GM21515 (cell line): ENCODE data around the gene TXN.
"Not testable (repeated sequence)": the region's sequence is repeated elsewhere in the genome, so short reads cannot be mapped to it uniquely, and the experiment has no call there.

Experiments
- ATAC-seq: cut with Tn5 transposase; IDR thresholded peaks from one replicate; pipeline ENCODE4 v1.9.1; 2021; ENCODE audit not compliant: unreplicated experiment

TXN gene

DNA sequence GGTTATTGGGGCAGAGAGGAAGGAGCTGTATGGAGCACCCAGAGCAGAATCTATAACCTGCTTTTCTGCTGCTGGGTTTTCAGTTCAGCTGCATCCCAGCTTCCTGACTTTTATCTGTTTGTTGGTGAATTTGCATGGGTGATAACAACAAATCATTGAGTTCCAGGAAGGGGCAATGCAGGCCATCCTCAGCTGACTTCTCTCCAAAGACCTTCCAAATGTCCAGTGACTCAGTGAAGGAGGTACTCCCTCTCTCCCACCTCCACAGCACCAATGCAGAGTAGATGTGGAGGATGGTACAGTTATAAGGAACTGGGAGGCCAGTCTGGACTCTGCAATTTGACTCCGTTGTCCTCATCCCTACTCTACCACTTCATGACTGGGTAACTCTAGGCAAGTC, 1.6 kb upstream of the TXN start:
- no peak for ATAC-seq

DNA sequence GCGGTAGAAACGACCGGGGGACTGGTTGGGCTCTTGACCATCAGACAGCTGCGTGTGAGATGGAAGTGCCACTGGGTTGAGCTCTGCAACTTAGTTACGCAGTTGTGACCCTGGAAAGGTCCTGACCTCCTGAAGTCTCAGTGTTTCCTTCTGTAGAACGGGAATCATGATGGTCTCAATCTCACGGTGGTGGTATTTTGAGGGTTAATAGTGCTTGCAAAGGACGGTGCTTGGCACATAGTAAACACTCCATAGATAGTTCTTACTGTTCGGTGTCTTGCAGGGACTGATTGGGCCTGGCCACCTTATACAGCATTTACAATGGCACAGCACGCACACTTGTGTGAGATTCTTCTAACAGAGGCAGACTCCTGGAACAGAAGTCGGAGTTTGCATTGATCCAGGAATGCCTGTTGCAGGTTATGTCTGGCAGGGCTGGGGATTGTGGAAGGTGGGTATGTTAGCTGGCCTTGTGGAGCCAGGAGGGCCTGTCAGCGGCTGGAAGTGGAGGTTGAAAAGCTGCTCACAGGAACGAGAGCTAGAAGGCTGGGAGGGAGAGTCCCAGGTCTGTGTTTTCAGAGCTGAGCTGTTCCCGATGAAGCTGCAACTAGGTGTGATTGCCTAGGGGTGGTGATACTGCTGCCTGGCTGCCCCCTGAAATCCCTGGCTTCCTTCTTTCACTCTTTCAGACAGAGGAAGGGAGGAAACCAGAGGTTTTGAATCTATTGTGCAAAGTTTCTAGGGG, 962 bp upstream of the TXN start:
- peak; percentile 0 for ATAC-seq

DNA sequence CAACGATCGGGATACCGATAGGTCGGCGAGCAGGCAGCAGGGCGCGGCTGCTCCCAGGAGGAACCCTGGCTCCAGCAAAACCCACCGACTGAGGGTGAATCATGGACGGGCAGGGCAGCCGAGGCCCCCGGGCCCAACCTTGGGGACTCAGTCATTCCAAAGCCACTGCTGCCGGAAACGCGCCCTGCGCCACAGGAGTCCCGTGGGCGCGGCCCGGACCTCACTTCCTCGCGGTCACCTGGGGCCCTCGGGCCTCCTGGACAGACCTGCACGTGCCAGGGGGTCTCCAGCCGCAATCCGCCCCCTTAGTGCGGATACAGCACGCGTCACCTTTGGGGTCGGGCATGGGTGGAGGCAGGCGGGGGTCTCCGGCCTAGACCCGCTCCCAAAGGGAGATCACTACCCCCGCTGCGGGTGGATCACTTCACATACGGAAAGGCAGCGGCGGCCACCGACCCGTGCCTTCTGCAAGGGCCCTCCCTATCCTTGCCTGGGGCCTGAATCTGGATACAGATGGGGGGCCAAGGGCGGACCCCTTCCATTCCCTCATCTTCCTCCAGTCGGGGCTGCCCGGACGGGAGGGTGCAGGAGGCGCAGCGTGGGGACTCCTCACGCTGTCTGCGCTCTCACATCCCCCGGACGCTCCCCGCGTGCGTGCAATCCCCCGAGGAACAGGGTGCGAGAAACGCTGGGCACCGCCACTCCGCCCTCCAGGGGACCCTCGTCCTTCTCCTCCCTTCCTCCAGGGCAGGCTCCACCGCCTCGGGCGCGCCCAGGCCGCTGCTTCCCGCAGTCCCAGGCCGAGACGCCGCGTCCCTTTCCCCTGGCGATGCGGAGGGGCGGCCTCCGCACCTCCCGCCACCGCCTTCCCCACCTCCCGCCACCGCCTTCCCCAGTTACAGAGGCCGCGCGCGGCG, 586 bp downstream of the TXN start:
- ATAC-seq: peak; percentile 20

DNA sequence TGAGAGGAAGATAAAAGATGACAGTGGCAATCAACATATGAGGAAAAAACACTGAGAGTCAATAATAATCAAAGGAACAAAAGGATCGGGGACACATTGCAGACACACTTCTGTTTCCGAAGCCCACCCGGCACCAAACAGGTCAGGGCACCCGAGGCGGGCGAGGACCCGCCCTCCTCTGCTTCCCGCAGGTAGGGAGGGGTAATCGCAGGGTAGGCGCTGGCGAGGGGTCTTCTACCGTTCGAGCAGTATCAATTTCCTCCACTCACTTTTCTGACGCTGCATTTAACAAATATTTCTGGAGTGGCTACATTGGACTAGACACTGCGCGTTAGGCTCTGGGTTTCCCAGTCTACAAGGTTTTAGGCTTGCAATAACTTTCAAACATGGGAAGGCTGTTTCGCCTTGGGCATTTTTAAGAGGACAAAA, 1.3 kb downstream of the TXN start:
- ATAC-seq: no peak

DNA sequence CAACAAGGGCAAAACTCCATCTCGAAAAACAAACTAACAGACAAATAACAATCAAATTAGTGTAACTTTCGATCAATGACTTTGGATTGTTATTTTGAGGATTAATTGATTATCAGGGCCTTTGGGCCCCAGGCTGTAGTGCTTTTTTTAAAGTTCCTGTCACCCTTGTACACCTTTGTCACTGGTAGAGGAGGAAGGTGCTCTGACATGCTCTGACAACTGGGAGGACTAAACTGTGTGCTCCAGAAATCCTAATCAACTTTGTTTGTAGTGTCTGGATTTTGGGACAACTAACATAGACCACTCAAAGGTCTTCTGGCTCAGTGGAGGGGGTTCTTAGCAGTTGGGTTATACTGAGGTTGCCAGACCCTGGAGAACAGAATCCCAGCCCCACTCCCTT, 1.8 kb downstream of the TXN start:
- no peak for ATAC-seq

DNA sequence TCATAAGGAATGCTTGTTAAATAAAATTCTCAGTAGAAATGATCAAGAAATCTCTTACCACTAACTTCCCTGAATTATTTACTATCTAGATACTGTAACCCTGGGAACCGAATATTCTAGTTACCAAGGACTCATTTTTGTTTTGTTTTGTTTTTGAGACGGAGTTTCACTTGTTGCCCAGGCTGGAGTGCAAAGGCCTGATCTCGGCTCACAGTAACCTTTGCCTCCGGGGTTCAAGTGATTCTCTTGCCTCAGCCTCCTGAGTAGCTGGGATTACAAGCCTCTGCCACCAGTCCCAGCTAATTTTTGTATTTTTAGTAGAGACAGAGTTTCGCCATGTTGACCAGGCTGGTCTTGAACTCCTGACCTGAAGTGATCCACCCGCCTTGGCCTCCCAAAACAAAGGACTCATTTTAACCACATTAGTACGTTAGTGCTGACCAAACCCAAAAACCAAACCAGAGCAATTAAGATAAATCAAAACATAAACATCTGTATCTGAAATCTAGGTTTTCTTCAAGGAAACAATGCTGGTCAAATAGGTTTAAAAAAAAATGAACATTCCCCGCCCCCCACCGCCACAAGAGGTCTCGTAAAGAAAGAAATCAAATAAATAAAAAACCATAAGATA, 3.7 kb downstream of the TXN start:
- ATAC-seq: no peak

DNA sequence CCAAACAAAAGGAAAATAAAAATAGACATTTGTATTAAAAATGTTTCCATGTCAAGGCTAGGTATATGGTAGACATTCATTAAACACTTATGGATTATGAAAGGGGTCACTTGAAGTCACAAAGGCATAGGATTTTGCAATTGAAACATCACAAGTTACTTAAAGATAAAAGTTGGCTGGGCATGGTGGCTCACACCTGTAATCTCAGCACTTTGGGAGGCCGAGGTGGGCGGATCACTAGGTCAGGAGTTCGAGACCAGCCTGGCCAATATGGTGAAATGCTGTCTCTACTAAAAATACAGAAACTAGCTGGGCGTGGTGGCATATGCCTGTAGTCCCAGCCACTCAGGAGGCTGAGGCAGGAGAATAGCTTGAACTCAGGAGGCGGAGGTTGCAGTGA, 4.5 kb downstream of the TXN start:
- not testable (repeated sequence) for ATAC-seq

DNA sequence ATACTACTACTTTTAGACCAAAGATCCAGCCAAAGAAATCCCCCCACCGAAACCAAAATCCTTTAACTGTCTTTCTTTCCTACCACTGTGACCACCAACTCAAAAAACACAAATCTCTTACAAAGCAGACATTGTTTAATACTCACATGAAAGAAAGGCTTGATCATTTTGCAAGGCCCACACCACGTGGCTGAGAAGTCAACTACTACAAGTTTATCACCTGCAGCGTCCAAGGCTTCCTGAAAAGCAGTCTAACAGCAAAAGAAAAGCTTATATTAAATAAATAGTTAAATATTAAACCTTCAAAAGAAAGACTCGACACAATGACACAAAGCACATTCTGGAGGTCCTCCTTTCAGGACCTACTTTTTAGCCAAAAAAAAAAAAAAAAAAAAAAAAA, 5.1 kb downstream of the TXN start:
- ATAC-seq: no peak

DNA sequence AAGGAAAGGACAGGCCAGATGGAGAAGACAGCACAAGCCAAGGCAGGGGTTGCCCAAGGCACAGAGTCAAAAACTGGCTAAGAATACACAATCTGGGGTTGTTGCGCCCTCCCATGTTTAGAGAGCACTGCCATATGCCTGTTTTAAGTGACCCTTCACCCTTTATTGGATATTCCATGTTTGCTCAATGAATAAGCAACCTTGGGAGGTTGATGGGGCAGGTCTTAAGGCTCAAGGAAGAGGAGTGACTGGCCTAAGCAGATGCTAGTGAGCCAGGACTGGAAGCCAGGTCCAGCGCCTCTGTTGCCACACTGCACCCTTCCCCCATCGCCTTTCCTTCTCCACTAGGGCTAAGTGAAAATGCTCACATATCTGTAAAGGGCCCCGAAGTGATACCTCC, 6.7 kb downstream of the TXN start:
- no peak for ATAC-seq

DNA sequence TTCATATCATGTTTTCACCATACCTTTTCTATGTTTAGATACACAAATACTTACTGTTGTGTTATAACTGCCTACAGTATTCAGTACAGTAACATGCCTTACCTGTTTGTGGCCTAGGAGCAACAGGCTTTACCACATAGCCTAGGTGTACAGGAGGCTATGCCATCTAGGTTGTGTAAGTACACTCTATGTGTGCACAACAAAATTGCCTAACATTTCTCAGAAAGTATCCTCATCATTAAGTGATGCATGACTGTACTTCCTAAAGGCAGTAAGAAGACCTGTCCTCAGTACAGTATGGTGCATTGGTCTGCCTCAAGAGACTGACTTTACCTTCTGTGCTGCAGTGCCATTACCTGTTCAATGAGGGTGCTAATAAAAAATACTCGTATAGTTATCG, 7.9 kb downstream of the TXN start:
- no peak for ATAC-seq

DNA sequence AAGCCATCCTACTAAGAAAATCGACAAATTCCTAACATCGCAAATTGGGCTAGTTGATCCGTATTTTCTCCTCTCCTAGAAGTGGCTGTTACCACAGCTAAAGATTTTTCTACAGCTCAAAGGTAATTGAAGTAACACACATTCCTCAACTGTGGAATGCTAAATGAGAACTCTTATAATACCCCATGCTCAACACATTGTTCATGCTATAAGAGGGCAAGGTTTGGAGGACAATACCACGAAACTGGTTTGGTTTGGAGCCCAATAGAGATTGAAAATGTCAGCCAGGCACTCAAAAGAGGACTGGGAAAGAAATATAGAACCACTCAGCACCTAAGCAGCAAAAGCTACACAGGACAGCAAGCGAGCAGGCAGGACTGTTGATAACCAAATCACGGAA, 10.1 kb downstream of the TXN start:
- no peak for ATAC-seq

DNA sequence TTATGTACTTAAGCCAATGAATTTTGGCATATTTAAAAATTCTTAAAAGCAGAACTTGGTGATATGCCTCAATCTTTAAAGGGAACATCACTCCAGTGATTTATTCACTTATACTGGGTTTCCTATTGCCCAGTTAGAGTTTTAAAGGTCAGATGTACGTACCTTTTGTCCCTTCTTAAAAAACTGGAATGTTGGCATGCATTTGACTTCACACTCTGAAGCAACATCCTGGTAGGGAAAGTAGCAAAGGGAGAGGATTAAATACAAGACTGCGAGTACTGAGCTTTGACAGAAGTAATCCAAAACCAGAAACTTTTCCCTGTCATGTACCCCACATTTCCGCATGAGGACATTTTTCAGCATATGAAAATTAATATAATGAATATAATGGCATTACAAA, 11.7 kb downstream of the TXN start:
- no peak for ATAC-seq

DNA sequence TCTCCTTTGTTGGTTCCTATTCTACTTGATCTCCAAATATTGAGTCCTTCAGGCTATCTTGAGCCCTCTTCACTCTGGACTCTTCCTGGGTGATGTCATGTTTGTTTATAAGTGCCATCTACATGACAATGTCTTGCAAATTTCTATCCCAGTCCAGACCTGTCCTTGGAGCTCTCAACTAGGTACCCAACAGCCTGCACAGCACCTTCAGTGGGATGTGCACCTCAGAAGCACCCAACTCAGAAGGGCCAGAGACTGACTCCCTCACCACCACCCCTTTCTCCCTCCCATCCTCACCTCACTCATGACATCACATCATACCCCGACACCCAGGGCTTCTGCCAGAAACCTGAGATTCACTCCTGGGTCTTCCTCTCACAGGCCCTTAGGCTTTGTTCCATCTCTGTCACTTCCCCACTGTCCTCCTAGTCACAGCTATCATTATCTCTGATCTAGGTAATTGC, 14.4 kb downstream of the TXN start:
- no peak for ATAC-seq

DNA sequence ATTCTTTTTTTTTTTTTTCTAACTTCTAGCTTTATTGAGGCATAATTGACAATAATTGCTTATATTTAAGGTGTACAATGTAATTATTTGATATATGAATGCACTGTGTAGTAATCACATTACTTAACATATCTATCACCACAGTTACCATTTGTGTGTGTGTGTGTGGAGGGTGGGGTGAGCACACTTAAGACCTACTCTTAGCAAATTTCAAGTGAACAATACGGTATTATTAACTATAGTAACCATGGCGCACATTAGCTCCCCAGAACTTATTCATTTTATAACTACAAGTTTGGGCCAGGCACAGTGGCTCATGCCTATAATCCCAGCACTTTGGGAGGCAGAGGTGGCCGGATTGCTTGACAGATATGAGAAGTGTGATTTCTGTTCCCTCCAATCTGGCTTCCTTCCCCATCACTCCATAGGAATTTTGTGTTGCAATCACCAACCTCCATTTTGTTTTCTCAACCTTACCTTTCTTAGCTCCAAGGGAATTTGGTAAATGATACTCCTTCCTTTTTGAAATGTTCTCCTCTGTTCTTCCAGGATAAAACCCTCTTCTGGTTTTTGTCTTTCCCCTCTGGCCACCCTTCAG, 14.9 kb downstream of the TXN start:
- ATAC-seq: no peak

DNA sequence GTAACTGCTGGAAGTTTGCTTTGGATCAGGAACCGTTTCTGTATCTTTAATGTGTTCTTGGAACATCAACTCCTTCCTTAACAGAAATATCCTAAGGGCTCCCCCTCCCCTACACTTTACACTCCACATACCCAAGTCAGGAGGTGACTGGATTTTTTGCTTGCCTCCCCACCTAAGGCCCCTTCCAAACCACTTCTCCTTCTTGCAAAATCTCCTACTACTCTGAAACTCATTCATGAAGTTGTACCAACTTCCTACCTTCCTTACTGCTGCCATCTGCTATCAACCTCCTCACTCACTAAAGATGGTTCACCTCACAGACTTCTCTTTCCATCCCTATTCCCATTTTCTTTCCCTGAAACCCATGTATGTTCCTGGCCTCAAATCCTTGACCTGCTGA, 16.1 kb downstream of the TXN start:
- no peak for ATAC-seq

DNA sequence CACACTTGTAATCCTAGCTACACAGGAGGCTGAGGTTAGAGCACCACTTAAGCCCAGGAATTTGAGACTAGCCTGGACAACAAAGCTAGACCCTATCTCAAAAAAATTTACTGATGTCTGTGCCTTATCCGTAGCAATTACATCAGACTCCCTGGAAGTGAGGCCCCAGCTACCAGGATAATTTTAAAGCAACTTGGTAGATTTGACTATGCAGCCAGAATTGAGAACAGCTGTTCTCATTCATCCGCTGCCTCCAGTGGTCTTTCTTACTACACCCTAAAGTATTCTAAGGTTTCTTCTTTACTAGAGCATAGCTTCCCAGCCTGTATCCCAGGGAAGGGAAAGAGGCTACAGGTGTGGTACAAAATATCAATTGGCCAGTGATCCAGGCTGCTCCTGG, 28.0 kb downstream of the TXN start:
- ATAC-seq: no peak

DNA sequence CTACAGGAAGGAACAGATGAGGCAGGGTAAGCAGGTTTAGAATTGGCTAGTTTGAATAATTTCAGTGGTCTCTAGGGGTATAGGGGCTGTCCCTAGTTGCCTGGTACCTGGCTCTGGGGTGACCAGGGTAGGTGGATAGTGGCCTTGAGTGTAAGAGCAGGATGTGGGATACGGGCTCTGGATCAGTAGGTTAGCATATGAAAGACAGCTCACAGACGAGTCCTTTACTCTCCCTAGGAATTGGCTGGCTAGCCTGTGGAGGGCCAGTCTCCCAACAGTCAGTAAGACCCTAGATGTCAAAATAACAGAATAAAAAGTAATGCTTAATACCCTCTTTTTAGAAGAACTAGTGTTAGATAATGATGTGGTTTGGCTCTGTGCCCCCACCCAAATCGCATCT, 31.7 kb downstream of the TXN start:
- ATAC-seq: no peak

DNA sequence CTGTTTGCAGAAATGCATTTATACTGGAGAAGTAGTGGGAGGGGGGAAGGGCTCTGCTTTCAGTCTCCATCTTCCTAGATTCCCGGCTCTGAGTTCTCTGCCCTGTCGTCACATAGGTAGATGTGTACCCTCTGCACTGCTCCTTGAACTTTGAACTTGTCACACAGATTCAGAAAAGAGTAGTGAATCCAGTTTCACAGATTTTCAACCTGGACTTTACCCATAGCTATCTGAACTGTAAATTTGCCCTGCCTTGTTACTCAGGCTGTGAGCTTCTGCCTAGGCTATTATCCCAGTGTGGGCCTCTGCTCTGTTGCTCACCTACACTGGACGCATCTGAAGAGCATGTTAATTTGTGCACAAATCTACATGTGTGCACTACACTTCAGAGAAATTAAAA, 35.5 kb downstream of the TXN start:
- ATAC-seq: no peak

DNA sequence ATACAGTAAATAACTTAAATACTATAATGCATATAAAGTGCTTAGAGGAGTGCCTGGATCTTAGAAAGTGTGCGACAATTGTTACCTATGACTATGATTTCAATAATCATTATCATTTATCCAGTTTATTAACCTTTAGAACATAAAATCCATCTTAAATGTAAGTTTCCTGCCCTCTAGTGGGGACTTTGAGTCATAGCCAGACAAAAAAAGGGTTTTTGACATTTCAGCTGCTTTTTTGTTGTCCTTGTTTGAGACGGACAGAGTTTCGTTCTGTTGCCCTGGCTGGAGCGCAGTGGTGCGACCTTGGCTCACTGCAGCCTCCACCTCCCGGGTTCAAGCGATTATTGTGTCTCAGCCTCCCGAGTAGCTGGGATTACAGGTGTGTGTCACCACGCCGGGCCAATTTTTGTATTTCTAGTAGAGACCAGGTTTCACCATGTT, 38.6 kb downstream of the TXN start:
- ATAC-seq: no peak

DNA sequence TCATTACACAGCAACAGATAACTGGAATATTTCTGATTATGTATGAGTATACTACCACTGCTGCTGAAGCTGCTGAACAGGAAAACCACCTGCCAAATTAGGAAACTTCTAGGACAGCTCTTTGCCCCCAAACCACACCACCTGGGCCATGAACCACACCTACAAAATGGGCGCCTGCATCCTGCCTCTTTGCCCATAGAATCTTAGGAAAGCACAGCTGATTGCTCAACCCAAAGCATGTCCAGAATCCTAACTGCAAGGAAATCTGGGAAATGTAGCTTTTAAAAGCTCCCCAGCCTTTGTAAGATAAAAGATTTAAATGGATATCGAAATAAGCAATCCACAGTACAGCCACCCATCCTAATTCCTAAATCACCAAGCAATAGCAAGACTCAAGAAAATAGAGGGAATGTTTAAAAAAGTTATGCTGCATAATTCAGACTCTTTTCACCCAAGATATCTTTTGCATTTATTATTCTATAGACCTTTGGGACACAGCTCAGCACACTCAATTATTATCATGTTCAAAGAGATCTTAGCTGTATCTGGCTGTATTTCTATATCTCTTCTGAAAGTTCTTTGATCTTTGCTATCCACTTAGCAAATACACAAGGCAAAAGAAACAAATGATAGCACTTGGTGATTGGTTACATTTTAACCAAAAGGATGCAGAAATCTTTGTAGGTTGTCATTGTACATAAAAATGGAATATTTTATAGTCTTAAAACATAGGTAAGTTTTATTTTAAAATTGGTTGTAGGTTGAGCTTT, 41.5 kb downstream of the TXN start:
- ATAC-seq: no peak

DNA sequence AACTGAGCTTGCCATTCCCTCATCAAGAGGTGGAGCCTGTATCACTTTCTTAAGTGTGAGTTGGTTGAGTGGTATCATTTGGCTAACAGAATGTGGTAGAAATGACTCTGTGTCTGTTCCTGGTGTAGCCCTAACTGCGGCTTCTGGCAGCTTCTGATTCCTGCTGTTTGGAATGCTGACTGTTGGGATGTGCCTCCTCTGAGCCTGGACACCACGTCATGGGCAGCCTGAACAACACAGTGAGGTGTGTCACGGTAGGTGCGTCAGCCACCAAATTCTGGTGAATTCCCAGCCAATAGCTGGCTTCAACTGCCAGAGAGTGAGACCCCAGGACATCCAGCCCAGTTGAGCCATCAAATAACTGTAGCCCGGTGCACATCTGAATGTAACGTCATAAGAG, 42.2 kb downstream of the TXN start:
- no peak for ATAC-seq
